H1 (cell line): Measurements from ENCODE around the gene RILPL2. TPM values are rescaled to one million over a fixed set of nuclear protein-coding genes. Genes with fewer than 3 reads are reported as not detected.

ENCODE experiments used
- CTCF ChIA-PET: fragments of 300-600 bp; sonication (Branson Sonifier 250); formaldehyde crosslinking; loops from one replicate; lab custom pipeline; 2021; ENCODE audit not compliant: partially characterized antibody; lab: Charles Lee
- POLR2A ChIA-PET: fragments of 300-600 bp; sonication (Branson Sonifier 250); formaldehyde crosslinking; loops from one replicate; lab custom pipeline; 2021; ENCODE audit warnings: inconsistent platforms; ENCODE audit not compliant: partially characterized antibody; lab: Charles Lee
- DNase-seq, 2 experiments: peaks; one replicate each; pipeline versions ENCODE4 v3.0.0 to v3.0.0-alpha.2; 2010 to 2022; ENCODE audit warnings: low spot score in 2 of 2, low read depth in 1 of 2, mixed read lengths in 1 of 2
- FAIRE-seq: peaks from 2 replicates; lab custom pipeline; 2011; peaks lifted over from hg19 to GRCh38; lab: Jason Lieb, UNC
- H2AFZ ChIP-seq: 2 replicates; pipeline ENCODE4 v1.8.1; 2012; ENCODE audit warnings: low read length, inconsistent platforms
- H2AK5ac ChIP-seq: 2 replicates; pipeline ENCODE4 v1.6.1; 2013; ENCODE audit warnings: low read depth, low read length
- H2BK120ac ChIP-seq: replicated peaks from 2 replicates; pipeline ENCODE3; 2013; ENCODE audit warnings: low read depth, low read length, inconsistent platforms
- H2BK12ac ChIP-seq: 2 replicates; pipeline ENCODE4 v1.6.1; 2013; ENCODE audit warnings: low read depth, low read length
- H2BK15ac ChIP-seq: 2 replicates; pipeline ENCODE4 v1.6.1; 2013; ENCODE audit warnings: low read length
- H2BK20ac ChIP-seq: 2 replicates; pipeline ENCODE4 v1.6.1; 2013; ENCODE audit warnings: low read length
- H2BK5ac ChIP-seq: 2 replicates; pipeline ENCODE4 v1.6.1; 2013; ENCODE audit warnings: low read depth, low read length
- H3K14ac ChIP-seq: 2 replicates; pipeline ENCODE4 v1.6.1; 2013; ENCODE audit warnings: inconsistent platforms; ENCODE audit not compliant: insufficient read length
- H3K18ac ChIP-seq: 2 replicates; pipeline ENCODE4 v1.6.1; 2013; ENCODE audit warnings: low read length; ENCODE audit errors: extremely low read depth
- H3K23ac ChIP-seq: 2 replicates; pipeline ENCODE4 v1.6.1; 2013; ENCODE audit warnings: inconsistent platforms; ENCODE audit not compliant: insufficient read length
- H3K23me2 ChIP-seq: 2 replicates; pipeline ENCODE4 v1.6.1; 2013; ENCODE audit warnings: low read depth, low read length
- H3K27ac ChIP-seq: 2 replicates; pipeline ENCODE4 v1.6.1; 2011; ENCODE audit warnings: low read depth, low read length, inconsistent platforms
- H3K27me3 ChIP-seq, 4 experiments: replicated peaks in 1 of 4; 1 replicate in 1 of 4; 2 replicates in 3 of 4; pipeline versions ENCODE4 v1.6.1 to v1.8.1; 2011 to 2013; ENCODE audit warnings: low read length in 3 of 4, mild to moderate bottlenecking in 3 of 4, inconsistent platforms in 2 of 4, mixed read lengths in 2 of 4, moderate library complexity in 1 of 4; ENCODE audit not compliant: control insufficient read depth in 3 of 4, insufficient read depth in 3 of 4; ENCODE audit errors: extremely low read depth in 1 of 4
- H3K36me3 ChIP-seq, 4 experiments: 2 replicates each; pipeline versions ENCODE4 v1.6.1 to v1.8.1; 2011 to 2013; ENCODE audit warnings: mild to moderate bottlenecking in 4 of 4, low read length in 3 of 4, moderate library complexity in 2 of 4, control low read depth in 1 of 4, inconsistent platforms in 1 of 4; ENCODE audit not compliant: insufficient read depth in 4 of 4, control insufficient read depth in 2 of 4
- H3K4ac ChIP-seq: replicated peaks from 2 replicates; pipeline ENCODE3; 2013; ENCODE audit warnings: low read length, low read depth, mixed read lengths, inconsistent platforms; ENCODE audit not compliant: insufficient read length
- H3K4me1 ChIP-seq, 4 experiments: replicated peaks in 1 of 4; 1 replicate in 1 of 4; 2 replicates in 3 of 4; pipeline versions ENCODE4 v1.6.1 to v1.8.1; 2011 to 2013; ENCODE audit warnings: low read length in 3 of 4, inconsistent platforms in 2 of 4, mixed read lengths in 1 of 4; ENCODE audit not compliant: insufficient read depth in 4 of 4, control insufficient read depth in 3 of 4
- H3K4me2 ChIP-seq, 2 experiments: 2 replicates each; pipeline versions ENCODE4 v1.6.1 to v1.8.1; 2011 to 2013; ENCODE audit warnings: low read depth in 2 of 2, low read length in 2 of 2, control low read depth in 1 of 2, inconsistent platforms in 1 of 2, mild to moderate bottlenecking in 1 of 2; ENCODE audit not compliant: insufficient read depth in 1 of 2
- H3K4me3 ChIP-seq, 4 experiments: fragments of 200-600, 300-600 bp in 1 of 4; sonication (generic), shearing (Covaris generic), sonication (Bioruptor Twin) in 1 of 4; 2 replicates each; pipeline versions ENCODE4 v1.5.1 to v1.8.1; 2011 to 2016; ENCODE audit warnings: low read length in 4 of 4, low read depth in 3 of 4, control low read depth in 2 of 4, inconsistent platforms in 2 of 4, mild to moderate bottlenecking in 2 of 4, mixed read lengths in 1 of 4, moderate library complexity in 1 of 4; ENCODE audit not compliant: insufficient read depth in 2 of 4; ENCODE audit errors: extremely low read depth in 1 of 4
- H3K56ac ChIP-seq: replicated peaks from 2 replicates; pipeline ENCODE3; 2013; ENCODE audit warnings: low read depth, mild to moderate bottlenecking, mixed read lengths, low read length, inconsistent platforms; ENCODE audit not compliant: insufficient read length
- H3K79me1 ChIP-seq: 2 replicates; pipeline ENCODE4 v1.6.1; 2013; ENCODE audit warnings: low read depth, low read length, control low read depth
- H3K79me2 ChIP-seq, 2 experiments: 2 replicates each; pipeline versions ENCODE4 v1.6.1 to v1.8.1; 2012 to 2013; ENCODE audit warnings: low read length in 2 of 2, mild to moderate bottlenecking in 2 of 2, inconsistent platforms in 1 of 2; ENCODE audit not compliant: insufficient read depth in 2 of 2, control insufficient read depth in 1 of 2
- H3K9ac ChIP-seq, 4 experiments: replicated peaks in 1 of 4; 1 replicate in 1 of 4; 2 replicates in 3 of 4; pipeline versions ENCODE4 v1.6.1 to v1.8.1; 2011 to 2013; ENCODE audit warnings: low read depth in 3 of 4, low read length in 3 of 4, control low read depth in 2 of 4, mild to moderate bottlenecking in 2 of 4, moderate library complexity in 2 of 4, inconsistent platforms in 1 of 4; ENCODE audit errors: extremely low read depth in 1 of 4
- H3K9me3 ChIP-seq, 2 experiments: 2 replicates each; pipeline versions ENCODE4 v1.6.1 to v1.8.1; 2012 to 2013; ENCODE audit warnings: mild to moderate bottlenecking in 2 of 2, moderate library complexity in 2 of 2, control low read depth in 1 of 2, inconsistent platforms in 1 of 2, low read depth in 1 of 2, low read length in 1 of 2, mixed read lengths in 1 of 2; ENCODE audit not compliant: insufficient read depth in 2 of 2
- H4K20me1 ChIP-seq, 2 experiments: replicated peaks in 1 of 2; 2 replicates each; pipeline versions ENCODE3 to v1.8.1; 2011 to 2013; ENCODE audit warnings: inconsistent platforms in 2 of 2, low read length in 2 of 2, mild to moderate bottlenecking in 1 of 2; ENCODE audit not compliant: insufficient read depth in 2 of 2, control insufficient read depth in 1 of 2
- H4K5ac ChIP-seq: 2 replicates; pipeline ENCODE4 v1.6.1; 2013; ENCODE audit warnings: low read length, low read depth, mixed read lengths, inconsistent platforms; ENCODE audit not compliant: insufficient read length
- H4K8ac ChIP-seq: 2 replicates; pipeline ENCODE4 v1.8.0; 2013; ENCODE audit warnings: mild to moderate bottlenecking, moderate library complexity, low read length, inconsistent platforms; ENCODE audit not compliant: insufficient read depth; ENCODE audit errors: extremely low read depth
- H4K91ac ChIP-seq: replicated peaks from 2 replicates; pipeline ENCODE3; 2013; ENCODE audit warnings: low read length, mixed read lengths, inconsistent platforms; ENCODE audit not compliant: insufficient read length
- EP300 ChIP-seq, 2 experiments: IDR thresholded peaks; 1 replicate in 1 of 2; 2 replicates in 1 of 2; pipeline ENCODE4 v1.6.1; 2011 to 2012; ENCODE audit warnings: low read depth in 2 of 2, low read length in 2 of 2, mild to moderate bottlenecking in 2 of 2, borderline replicate concordance in 1 of 2, inconsistent platforms in 1 of 2, moderate library complexity in 1 of 2
- GABPA ChIP-seq: IDR thresholded peaks from 2 replicates; pipeline ENCODE4 v1.6.1; 2011; ENCODE audit warnings: mild to moderate bottlenecking, low read length, moderate library complexity, borderline replicate concordance; ENCODE audit not compliant: insufficient read depth
- HDAC6 ChIP-seq: IDR thresholded peaks from one replicate; pipeline ENCODE4 v1.7.1; 2012; ENCODE audit warnings: low read depth, mild to moderate bottlenecking, inconsistent platforms, low read length, moderate library complexity
- KDM4A ChIP-seq: IDR thresholded peaks from one replicate; pipeline ENCODE4 v1.7.1; 2012; ENCODE audit warnings: low read depth, mild to moderate bottlenecking, moderate library complexity, low read length, inconsistent platforms; ENCODE audit not compliant: severe bottlenecking
- NRF1 ChIP-seq: IDR thresholded peaks from 2 replicates; pipeline ENCODE4 v1.6.1; 2011; ENCODE audit warnings: mild to moderate bottlenecking, low read depth, low read length, improper control_type of control experiment
- POLR2A ChIP-seq, 2 experiments: IDR thresholded peaks; 1 replicate in 1 of 2; 2 replicates in 1 of 2; pipeline ENCODE4 v1.6.1; 2011; ENCODE audit warnings: low read depth in 2 of 2, low read length in 2 of 2, mild to moderate bottlenecking in 2 of 2; ENCODE audit errors: control extremely low read depth in 1 of 2
- RBBP5 ChIP-seq: IDR thresholded peaks from 2 replicates; pipeline ENCODE4 v1.7.1; 2012; ENCODE audit warnings: low read depth, mild to moderate bottlenecking, inconsistent platforms, low read length, moderate library complexity, borderline replicate concordance
- SIX5 ChIP-seq: IDR thresholded peaks from 2 replicates; pipeline ENCODE4 v1.6.1; 2011; ENCODE audit warnings: mild to moderate bottlenecking, low read depth, low read length
- SP1 ChIP-seq: IDR thresholded peaks from 2 replicates; pipeline ENCODE4 v1.6.1; 2011; ENCODE audit warnings: low read depth, low read length
- SP4 ChIP-seq: IDR thresholded peaks from 2 replicates; pipeline ENCODE4 v1.6.1; 2012; ENCODE audit warnings: low read length, inconsistent platforms
- SRF ChIP-seq: IDR thresholded peaks from 2 replicates; pipeline ENCODE4 v1.6.1; 2011; ENCODE audit warnings: mild to moderate bottlenecking, low read depth, low read length, moderate library complexity
- TEAD4 ChIP-seq: IDR thresholded peaks from 2 replicates; pipeline ENCODE4 v1.6.1; 2012; ENCODE audit warnings: low read depth, low read length, inconsistent platforms, mixed read lengths
- WGBS, 2 experiments: shearing (Covaris generic) in 1 of 2; methylation state at CpG; one replicate each; pipeline versions ENCODE4 v1.1.6 to v1.1.7; 2013 to 2015; ENCODE audit warnings: low lambda C conversion rate in 2 of 2, mixed read lengths in 2 of 2, inconsistent platforms in 1 of 2, low coverage in 1 of 2, missing lambda C conversion rate in 1 of 2; ENCODE audit not compliant: insufficient replicate concordance in 2 of 2, insufficient coverage in 1 of 2, insufficient read length in 1 of 2; ENCODE audit errors: extremely low coverage in 1 of 2, missing lambda C conversion rate in 1 of 2; 5-methylcytosine and 5-hydroxymethylcytosine counted together
- polyA plus RNA-seq, 7 experiments: library from polyadenylated mRNA; depleted of rRNA in 3 of 7; stranded (reverse) in 5 of 7; unstranded in 2 of 7; fragments of >200 nt in 5 of 7; fragments of 200-250 nt in 2 of 7; gene quantifications; 1 replicate in 5 of 7; 2 replicates in 1 of 7; 4 replicates in 1 of 7; pipeline versions ENCODE4 v1.2.1 to v1.2.3, GENCODE V29; 2011 to 2013; ENCODE audit warnings: missing spikeins in 2 of 7, mixed read lengths in 2 of 7
- total RNA-seq: library from RNA; stranded (reverse); fragmentation: NEBNext Ultra II Directional; extraction: Animal tissue kit (Norgen Biotek cat#: 25700); gene quantifications from 2 replicates; pipeline ENCODE4 v1.2.1, GENCODE V29; 2021

RILPL2 gene
- total and polyA plus RNA-seq, 2 of the 8 experiments (the other 6 are each of a cell fraction or from before 2014, with no cell fraction given), result 0.77 to 1.4 TPM

DNA sequence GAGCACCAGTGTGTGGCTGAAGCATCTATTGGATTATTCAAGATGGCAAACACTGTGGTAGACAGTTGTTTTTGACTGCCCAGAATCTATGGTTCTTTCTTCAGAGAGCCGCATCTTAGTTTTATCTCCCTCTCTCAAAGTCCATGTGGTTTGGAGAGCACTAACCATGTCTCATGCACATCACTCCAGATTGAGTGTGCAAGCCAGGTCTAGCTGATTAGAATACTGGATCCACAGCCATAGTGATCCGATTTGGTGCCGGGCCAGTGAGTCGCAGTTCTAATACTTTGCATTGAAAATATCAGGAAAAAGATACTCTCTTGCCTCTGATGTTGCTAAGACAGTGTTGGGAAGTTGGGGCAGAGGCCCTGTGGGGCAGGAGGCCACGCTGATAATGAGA, 67.3 kb downstream of the RILPL2 start:
- H4K5ac ChIP-seq, result no peak overlapping the region
- no peaks in the 10 kb centered on the region for H3K79me1 ChIP-seq
- no peaks in the 10 kb centered on the region for H3K36me3 ChIP-seq
- no peak overlapping the region for H3K27ac ChIP-seq
- POLR2A ChIA-PET, result interaction anchor here (1.2 to 2.2 kb wide), 2 partner anchors 9 to 13 kb away, joined by 3 to 4 read pairs; no protein-coding TSS in a partner anchor
- no peak overlapping the region for H3K4ac ChIP-seq
- no peak for TF ChIP-seq GABPA
- no peak for TF ChIP-seq HDAC6
- no peak for TF ChIP-seq RBBP5
- no peak for TF ChIP-seq TEAD4
- no peak for TF ChIP-seq POLR2A (IDR thresholded peaks at IDR 0.05; ENCODE audit: control extremely low read depth in 1 of 2, low read depth in 2 of 2, low read length in 2 of 2)
- no peak for TF ChIP-seq NRF1
- TF ChIP-seq SP4, result no peak
- TF ChIP-seq KDM4A, result no peak
- no peak for TF ChIP-seq SIX5
- TF ChIP-seq SRF, result no peak
- TF ChIP-seq EP300 (IDR thresholded peaks at IDR 0.05; ENCODE audit: borderline replicate concordance in 1 of 2, low read depth in 2 of 2, low read length in 2 of 2), result no peak
- no peak for TF ChIP-seq SP1
- TF ChIP-seq, all 59 proteins: peak for 0
- Histone ChIP-seq H3K56ac (no peak overlapping the region), H2AFZ (no peak overlapping the region), H2BK15ac (no peak overlapping the region), H4K8ac (no peak overlapping the region), H2BK12ac (no peak overlapping the region), H2AK5ac (no peak overlapping the region), H3K23ac (no peak overlapping the region), H3K14ac (no peak overlapping the region), H2BK20ac (no peak overlapping the region), H3K27me3 (no peaks in the 10 kb centered on the region), H2BK120ac (no peak overlapping the region), H3K23me2 (peaks cover 4% of the 10 kb centered on the region), H3K4me1 (no peaks in the 10 kb centered on the region), H2BK5ac (no peak overlapping the region), H3K9ac (no peak overlapping the region), H3K18ac (no peak overlapping the region), H4K20me1 (no peaks in the 10 kb centered on the region), H3K4me2 (no peak overlapping the region), H3K9me3 (peaks cover 0 to 8% of the 10 kb centered on the region in 2 experiments; a peak in 1 of 4 replicates), H4K91ac (no peak overlapping the region), H3K4me3 (no peak overlapping the region), H3K79me2 (peaks cover 0 to 4% of the 10 kb centered on the region in 2 experiments; a peak in 3 of 4 replicates)
- FAIRE-seq, result no peak
- CTCF ChIA-PET, result no interaction called here
- 87% methylated on average over 5 of the region's 5 CpGs; no CpG with 5 or more reads in 1 of the 2 experiments for WGBS, 2 experiments
- DNase-seq, result no peak
